Measurements from ENCODE around the gene PHF23.

PHF23 gene

GRCh38 chr17:7219812-7220592 is 19.3 kb downstream of the PHF23 start, which contains the start of the genes ACADVL and DLG4:
TSS of gene ACADVL (plus strand) at chr17:7219938. CDS start at chr17:7219985, 47 bp downstream.
TSS of gene DLG4 (minus strand) at chr17:7219836.
- DNase-seq = peak; percentile 67

DNA sequence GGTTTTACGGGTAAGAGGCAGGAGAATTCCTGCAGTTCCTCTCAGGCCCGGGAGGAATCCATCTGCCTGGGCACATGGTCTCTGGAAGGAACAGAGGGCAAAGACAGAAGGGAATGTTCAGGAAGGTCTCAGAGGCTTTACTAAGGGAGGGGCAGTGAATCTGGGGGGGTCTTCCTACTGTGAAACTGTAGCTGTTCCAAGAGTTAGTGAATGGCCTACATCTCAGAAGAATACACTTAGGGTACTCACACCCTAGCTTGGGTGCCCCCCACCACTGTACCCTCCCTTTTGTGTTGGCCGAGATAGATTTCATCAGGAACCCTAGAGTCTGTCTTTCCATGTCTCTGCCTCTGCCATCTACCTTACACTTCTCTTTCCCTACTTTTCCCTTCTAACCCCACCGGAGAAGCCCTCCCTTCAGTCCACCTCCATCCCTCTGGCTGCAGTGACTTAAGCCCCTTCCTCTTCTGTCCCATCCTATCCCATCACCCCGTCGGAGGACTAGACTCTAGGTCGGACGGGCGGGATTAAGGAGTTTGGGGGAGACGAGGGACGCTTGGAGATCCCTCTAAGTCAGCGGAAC is 19.9 kb downstream of the PHF23 start:
- DNase-seq = no peak

DNA sequence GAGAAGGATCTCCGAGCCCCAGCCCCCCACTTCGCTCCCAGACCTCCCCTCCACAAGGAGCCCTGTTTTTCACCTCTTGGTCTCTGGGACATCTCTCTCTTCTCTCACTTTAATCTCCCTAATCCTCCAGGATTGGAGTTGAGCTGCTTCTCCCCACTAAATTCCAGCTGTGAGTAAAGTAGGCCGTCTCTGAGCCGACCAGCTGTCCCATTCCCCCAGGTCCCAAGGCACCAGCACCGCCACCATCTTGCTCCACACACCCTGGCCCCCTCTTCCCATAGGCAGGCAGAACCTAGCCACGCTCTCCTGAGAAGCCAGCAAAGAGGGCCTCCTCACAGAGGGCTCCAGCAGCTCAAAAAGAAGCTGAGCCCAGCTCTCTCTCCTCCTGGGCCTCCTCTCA is 20.5 kb downstream of the PHF23 start:
- no peak for DNase-seq

DNA sequence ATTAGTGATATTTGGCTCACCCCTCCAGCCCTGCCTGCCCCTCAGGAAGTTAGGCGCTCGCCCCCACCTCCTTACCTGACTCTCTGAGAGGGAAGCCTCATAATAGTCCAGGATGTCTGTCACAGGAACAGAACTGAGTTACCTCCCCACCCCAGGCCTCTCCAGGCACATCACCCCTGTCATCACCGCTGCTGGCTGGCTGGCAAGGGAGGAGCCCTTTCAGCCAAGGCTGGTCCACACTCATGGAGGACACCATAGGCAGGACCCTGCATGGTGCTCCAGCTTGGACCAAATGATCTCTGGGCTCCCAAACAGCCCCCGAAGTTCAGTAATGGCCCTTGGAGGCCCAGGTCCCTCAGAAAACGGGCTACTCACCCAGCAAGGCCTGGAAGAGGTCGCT is 21.1 kb downstream of the PHF23 start:
- DNase-seq = no peak

DNA sequence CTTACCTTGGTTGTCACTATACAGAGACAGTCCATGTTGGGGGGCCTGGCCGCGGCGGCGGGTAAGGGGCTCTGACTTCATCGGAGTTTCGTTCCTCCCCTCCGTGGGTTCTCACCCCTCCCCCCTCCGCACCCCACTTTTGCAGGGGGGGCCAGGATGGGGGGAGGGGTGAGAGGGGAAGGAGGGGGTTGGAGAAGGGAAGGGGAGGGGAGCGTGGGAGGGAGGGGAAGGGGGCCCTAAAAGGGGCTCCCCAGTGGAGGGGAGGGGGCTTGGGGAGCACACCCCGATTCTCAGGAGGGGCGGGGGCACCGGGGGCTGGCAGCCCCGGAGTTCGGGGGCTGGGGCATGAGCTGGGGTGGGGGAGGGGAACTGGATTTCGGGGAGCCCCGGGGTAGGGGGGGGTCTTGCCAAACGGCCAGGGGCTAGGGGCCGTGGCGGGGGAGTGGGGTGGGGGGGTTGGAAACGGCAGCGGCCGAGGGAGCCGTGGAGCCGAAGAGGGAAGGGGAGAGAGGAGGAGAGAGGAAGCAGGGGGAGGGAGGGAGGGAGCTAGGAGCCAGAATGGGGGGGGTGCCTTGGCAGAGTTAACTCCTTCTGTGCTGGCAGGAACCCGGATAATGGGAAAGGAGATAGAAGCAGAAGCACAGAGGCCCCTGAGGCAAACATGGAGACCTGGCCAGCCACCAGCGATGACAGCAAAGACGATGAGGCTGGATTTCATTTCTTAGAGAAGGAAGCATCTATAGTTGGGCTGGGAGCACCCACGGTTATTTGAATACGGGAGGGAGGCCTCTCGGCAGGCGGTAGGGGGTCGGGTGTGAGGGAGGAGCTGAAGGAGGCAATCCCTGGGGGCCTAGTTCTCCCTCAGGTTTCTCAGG is 21.9 kb downstream of the PHF23 start:
- DNase-seq = peak; percentile 69

- no peak for DNase-seq
These were observed 22.8 kb downstream of the PHF23 start for GRCh38 chr17:7216242-7217112.

DNA sequence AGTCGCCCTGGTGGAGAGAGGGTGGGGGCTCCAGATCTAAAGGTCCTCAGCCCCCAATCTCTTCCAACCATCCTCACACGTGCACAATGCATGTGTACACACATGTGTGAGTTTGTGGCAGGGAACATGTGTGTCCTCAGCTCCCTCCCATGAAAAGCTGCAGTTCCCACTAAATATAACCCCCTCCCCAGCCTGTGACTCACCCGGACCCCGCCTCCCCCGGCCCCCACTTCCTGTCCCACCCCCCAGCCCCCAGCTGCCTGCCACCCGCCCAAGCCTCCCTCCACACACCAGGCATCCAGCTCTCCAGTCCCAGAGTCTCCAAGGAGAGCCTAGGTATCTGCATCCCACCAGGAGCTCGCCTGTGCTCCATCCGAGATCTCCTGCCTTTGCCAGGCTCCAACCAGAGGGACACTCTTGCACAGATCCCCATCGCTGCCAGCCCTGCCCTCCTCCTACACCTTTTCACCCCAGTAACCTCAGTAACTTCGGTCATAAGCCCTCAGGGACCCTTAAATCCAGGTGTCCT is 23.5 kb downstream of the PHF23 start:
- no peak for DNase-seq

GRCh38 chr17:7215136-7215638 is 24.1 kb downstream of the PHF23 start:
- no peak for DNase-seq

- DNase-seq = peak; percentile 97
These were observed 24.7 kb downstream of the PHF23 start for GRCh38 chr17:7214300-7215135.

DNA sequence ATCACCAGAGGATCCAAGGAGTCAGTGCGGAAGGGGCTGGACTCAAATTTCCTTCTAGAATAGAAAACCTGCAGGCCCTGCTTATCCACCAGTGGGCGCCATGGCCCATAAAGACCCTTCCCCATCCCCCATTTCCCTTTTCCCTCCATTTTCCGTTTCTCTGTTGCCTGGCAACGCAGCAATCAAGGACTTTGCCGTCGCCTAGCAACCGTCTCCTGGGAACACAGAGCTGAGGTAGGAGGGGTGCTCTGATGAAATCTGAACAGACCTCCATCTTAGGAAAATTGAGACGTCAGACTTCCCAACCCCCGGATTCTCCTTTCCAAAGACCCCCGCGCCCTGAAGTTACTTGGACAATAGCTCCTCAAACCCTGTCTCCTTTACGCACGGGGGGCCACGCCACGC is 25.4 kb downstream of the PHF23 start:
- peak; percentile 68 for DNase-seq

GRCh38 chr17:7211491-7212273 is 27.6 kb downstream of the PHF23 start:
- DNase-seq = no peak

DNA sequence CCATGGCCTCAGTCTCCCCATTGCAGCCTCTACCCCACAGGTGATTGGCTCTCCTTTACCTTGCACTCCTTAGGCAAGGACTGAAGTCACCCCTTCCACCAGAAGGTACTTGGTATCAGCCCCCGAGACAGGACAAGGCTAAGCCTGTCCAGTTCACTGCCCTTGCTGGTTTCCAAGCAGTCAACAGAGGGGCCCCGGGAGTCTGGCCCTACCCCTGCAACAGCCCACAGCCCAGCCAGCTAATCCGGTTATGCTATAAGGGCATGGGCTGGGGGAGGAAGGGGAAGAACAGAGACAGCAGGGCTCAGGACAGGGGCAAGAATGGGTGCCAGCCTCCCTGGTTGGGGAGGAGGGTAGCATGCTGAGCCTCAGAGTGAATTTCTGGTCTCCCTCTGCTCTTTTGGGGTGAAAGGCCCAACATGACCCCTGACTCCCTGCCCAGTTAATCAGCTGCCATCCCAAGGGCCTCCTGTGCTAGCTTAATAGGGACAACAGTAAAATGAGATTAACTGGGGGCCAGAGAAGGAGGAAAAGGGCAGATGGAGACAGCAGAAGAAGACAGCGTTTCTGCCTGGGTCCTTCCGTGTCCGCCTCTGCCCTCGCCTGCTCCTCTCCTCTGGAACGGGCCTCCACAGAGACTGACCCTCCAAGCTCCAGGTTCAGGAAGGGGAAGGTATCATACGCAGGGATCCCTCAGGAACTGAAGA is 30.4 kb downstream of the PHF23 start:
- no peak for DNase-seq

DNA sequence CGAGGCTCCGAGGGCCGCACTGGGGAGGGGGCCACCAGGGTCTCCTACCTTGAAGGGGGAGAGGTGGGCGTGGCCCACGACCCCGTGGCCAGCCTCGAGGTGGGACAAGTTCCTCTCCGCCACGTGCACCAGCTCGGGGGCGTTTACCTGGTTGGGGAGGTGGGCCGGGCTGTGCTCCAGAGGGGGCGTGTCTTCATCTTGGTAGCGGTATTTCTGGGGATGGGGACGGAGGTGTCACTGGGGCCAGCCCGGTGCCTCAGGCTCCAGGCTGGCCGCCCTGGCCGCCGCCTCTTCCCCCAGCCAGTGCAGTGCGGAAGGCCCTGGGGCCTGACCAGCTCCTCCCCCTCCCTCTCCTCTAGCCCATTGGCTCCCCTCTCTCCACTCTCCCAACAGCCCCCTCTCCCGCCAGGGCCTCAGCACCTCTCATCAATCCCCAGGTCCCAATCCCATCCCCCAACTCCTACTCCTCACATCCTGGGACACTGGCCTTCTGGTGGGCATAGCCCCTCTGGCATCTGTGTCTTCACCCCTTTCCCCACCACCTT is 31.2 kb downstream of the PHF23 start:
- DNase-seq = no peak

DNA sequence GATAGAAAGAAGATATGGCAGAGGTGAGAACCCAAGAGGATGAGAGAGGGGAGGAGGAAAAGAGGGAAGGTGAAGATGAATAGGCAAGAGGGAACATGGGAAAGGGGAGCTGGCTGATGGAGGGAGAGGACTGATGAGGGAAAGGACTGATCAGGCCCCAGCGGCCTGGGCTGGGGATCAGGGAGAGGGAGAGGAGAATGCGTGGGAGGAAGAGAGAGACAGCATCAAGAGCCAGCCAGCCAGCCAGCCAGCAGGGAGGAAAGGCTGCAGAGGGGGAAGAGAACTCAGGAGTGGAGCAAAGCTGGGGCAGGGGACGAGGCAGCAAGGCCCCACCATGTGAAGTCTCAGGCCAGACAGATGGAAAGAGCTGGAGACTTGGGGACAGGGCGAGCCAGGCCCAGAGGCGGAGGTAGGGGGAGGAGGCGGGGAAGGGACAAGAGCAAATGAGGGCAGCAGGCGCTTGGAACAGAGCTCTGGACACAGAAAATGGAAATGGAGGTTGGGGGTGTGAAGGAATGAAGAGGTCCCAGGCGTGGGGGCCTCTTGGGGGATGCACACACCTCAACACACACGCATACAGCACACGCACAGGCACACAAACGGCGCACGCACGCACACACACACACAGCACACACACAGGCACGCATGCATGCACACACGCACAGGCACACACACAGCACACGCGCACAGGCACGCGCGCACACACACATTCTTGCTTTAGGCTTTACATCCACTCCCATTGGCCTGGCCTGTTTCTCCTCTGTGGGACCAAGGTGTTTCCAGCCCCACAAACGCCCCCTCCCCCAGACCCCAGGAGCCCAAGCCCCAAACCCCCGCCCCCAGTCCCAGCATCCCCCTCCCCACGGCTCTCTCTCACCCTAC is 31.9 kb downstream of the PHF23 start:
- no peak for DNase-seq

DNA sequence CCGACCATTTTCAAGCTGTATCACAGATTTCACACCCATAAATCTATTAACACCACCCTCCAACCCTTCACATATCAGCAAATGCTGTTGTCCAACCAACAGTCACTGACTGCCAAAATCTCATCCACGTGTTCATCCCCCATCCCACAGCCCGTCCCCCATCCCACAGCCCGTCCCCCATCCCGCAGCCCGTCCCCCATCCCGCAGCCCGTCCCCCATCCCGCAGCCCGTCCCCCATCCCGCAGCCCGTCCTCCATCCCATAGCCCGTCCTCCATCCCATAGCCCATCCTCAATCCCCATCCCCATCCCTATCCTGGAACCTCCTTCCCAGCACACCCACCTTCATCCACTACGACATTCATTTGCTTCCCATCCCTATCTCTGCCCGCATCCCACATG is 33.7 kb downstream of the PHF23 start:
- no peak for DNase-seq

GRCh38 chr17:7204828-7205461 is 34.3 kb downstream of the PHF23 start:
- DNase-seq = no peak

GRCh38 chr17:7204336-7204735 is 34.9 kb downstream of the PHF23 start:
- no peak for DNase-seq

- DNase-seq = no peak
These were observed 35.9 kb downstream of the PHF23 start for GRCh38 chr17:7203391-7203790.

All from GDM1 (cell line).